A375 (cell line): ENCODE results near the gene BRI3BP. TPM values are rescaled to one million over a fixed set of nuclear protein-coding genes. Genes with fewer than 3 reads are reported as not detected.

Source experiments
- small RNA-seq: library from RNA; depleted of rRNA; stranded (forward); fragments of <200 nt; gene quantifications from one replicate; pipeline ENCODE3, GENCODE V24; 2014
- total RNA-seq: library from RNA; depleted of rRNA; stranded (reverse); fragments of >200 nt; shearing (Covaris generic); gene quantifications from 2 replicates; pipeline ENCODE4 v1.2.3, GENCODE V29; 2014; rRNA removed

BRI3BP gene
- total RNA-seq, result 11.7 and 14.3 TPM in 2 replicates

GRCh38 chr12:124993626-124994436 is at the start of gene BRI3BP:
Gene BRI3BP (plus strand): TSS chr12:124993645. CDS start chr12:124993791, 146 bp downstream.

GRCh38 chr12:125065021-125065918 is 71.8 kb downstream of the BRI3BP start, which contains the start of gene AACS:
Gene AACS (plus strand): TSS chr12:125065435. CDS start chr12:125065585, 150 bp downstream.

Small RNAs within 50 kb of the gene (small RNA-seq; reads per million reads assigned to genes)
- not detected for gene AC122688.1

Other genes starting within 250 kb of the BRI3BP start
- 48.2 and 62.6 TPM in 2 replicates for gene SCARB1, start 129.8 kb upstream of the BRI3BP start, total RNA-seq
- gene UBC, start 79.0 kb upstream of the BRI3BP start, total RNA-seq, result 963 and 984 TPM in 2 replicates
- gene DHX37, start 4.5 kb upstream of the BRI3BP start, total RNA-seq, result 40.3 and 45.2 TPM in 2 replicates
- 22.3 and 27.5 TPM in 2 replicates for gene AACS, start 71.8 kb downstream of the BRI3BP start, total RNA-seq
- gene TMEM132B, start 192.7 kb downstream of the BRI3BP start, total RNA-seq, result 0.49 and 1.2 TPM in 2 replicates